Raji (cell line): ENCODE measurements around the gene PTGFRN.

Source experiments
- POLR2A ChIP-seq: IDR thresholded peaks from 2 replicates; pipeline ENCODE4 v1.6.1; 2011; ENCODE audit warnings: low read depth, low read length, control low read depth; ENCODE audit not compliant: insufficient read depth

PTGFRN gene

GRCh38 chr1:116882866-116883265, 26.9 kb upstream of the PTGFRN start:
- TF ChIP-seq POLR2A = no peak

GRCh38 chr1:116886291-116886878, 23.3 kb upstream of the PTGFRN start:
- no peak for TF ChIP-seq POLR2A

- no peak for TF ChIP-seq POLR2A
Measured at GRCh38 chr1:116887212-116887611, 22.5 kb upstream of the PTGFRN start.

GRCh38 chr1:116889380-116889779, 20.3 kb upstream of the PTGFRN start:
- TF ChIP-seq POLR2A = no peak

- TF ChIP-seq POLR2A = no peak
Measured at GRCh38 chr1:116891396-116892079, 18.2 kb upstream of the PTGFRN start.

GRCh38 chr1:116895073-116895472, 14.6 kb upstream of the PTGFRN start:
- TF ChIP-seq POLR2A = no peak

GRCh38 chr1:116899529-116899928, 10.2 kb upstream of the PTGFRN start:
- TF ChIP-seq POLR2A = no peak

- no peak for TF ChIP-seq POLR2A
Measured at GRCh38 chr1:116900471-116901365, 9.0 kb upstream of the PTGFRN start.

GRCh38 chr1:116902027-116902426, 7.7 kb upstream of the PTGFRN start:
- TF ChIP-seq POLR2A = no peak

- no peak for TF ChIP-seq POLR2A
Measured at GRCh38 chr1:116902723-116903383, 6.9 kb upstream of the PTGFRN start.

GRCh38 chr1:116904791-116905320, 4.9 kb upstream of the PTGFRN start:
- TF ChIP-seq POLR2A = no peak

GRCh38 chr1:116906812-116907211, 2.9 kb upstream of the PTGFRN start:
- TF ChIP-seq POLR2A = no peak

- no peak for TF ChIP-seq POLR2A
Measured at GRCh38 chr1:116907351-116907750, 2.4 kb upstream of the PTGFRN start.

- no peak for TF ChIP-seq POLR2A
Measured at GRCh38 chr1:116908266-116908665, 1.4 kb upstream of the PTGFRN start.
